ENCODE data around the gene KCTD21. TPM values are rescaled to one million over a fixed set of nuclear protein-coding genes. Genes with fewer than 3 reads are reported as not detected.

Gene KCTD21
- total and polyA plus RNA-seq, 10 of the 15 experiments (the other 5 are each of a cell fraction or from before 2014, with no cell fraction given) = 0.63 to 5.4 (median 3.6) TPM

- no peak overlapping the region for H2AFZ ChIP-seq (ENCODE audit: control insufficient read depth, low read depth, low read length)
- in situ Hi-C loops (cut with MboI) = no loop called here
- CTCF ChIA-PET = no interaction called here
- TF ChIP-seq NFYA (IDR thresholded peaks at IDR 0.05; ENCODE audit: borderline replicate concordance, low read depth, low read length) = no peak
- no peak for TF ChIP-seq MEF2B (IDR thresholded peaks at IDR 0.05; ENCODE audit: partially characterized antibody, poor library complexity, severe bottlenecking)
- no peak for TF ChIP-seq TCF3 (IDR thresholded peaks at IDR 0.05; ENCODE audit: borderline replicate concordance, insufficient read depth, low read depth, low read length)
- no peak for TF ChIP-seq ZNF274 (IDR thresholded peaks at IDR 0.05; ENCODE audit: insufficient read depth, insufficient read length)
- TF ChIP-seq DPF2 (IDR thresholded peaks at IDR 0.05) = no peak
- no peak for TF ChIP-seq PKNOX1 (IDR thresholded peaks at IDR 0.05)
- TF ChIP-seq EGR1 (IDR thresholded peaks at IDR 0.05; ENCODE audit: borderline replicate concordance in 1 of 2, low read depth in 2 of 2, low read length in 2 of 2) = no peak
- no peak for TF ChIP-seq SREBF1 (IDR thresholded peaks at IDR 0.05; ENCODE audit: low read length)
- TF ChIP-seq RELB (IDR thresholded peaks at IDR 0.05; ENCODE audit: low read depth) = no peak
- no peak for TF ChIP-seq RCOR1 (conservative IDR thresholded peaks at IDR 0.05; ENCODE audit: low read depth, low read length)
- no peak for TF ChIP-seq ZNF24 (IDR thresholded peaks at IDR 0.05)
- no peak for TF ChIP-seq ZNF592 (IDR thresholded peaks at IDR 0.05)
- TF ChIP-seq REST (IDR thresholded peaks at IDR 0.05; ENCODE audit: low read depth, low read length) = no peak
Measured at GRCh38 chr11:78213526-78214330, 25.3 kb upstream of the KCTD21 start.

More at GRCh38 chr11:78213526-78214330, 25.3 kb upstream of the KCTD21 start:
- ATAC-seq = no peak
- no peaks in the 10 kb centered on the region for H3K9me3 ChIP-seq (replicated peaks; ENCODE audit: control insufficient read depth, insufficient read depth, low read length)
- no peaks in the 10 kb centered on the region for H4K20me1 ChIP-seq (ENCODE audit: control insufficient read depth, insufficient read depth)
- no peaks in the 10 kb centered on the region for H3K27me3 ChIP-seq (replicated peaks in 1 of 2; ENCODE audit: control insufficient read depth in 2 of 2, insufficient read depth in 2 of 2, low read length in 1 of 2)
- H3K27ac ChIP-seq (ENCODE audit: control insufficient read depth, insufficient read depth) = no peak overlapping the region
- no peaks in the 10 kb centered on the region for H3K4me1 ChIP-seq (ENCODE audit: control insufficient read depth, insufficient read depth, low read length)
- FAIRE-seq = no peak
- intact Hi-C loops (cut with micrococcal nuclease; ENCODE audit: unreplicated experiment) = no loop called here
- H3K79me2 ChIP-seq (ENCODE audit: control insufficient read depth, insufficient read depth, low read length) = no peaks in the 10 kb centered on the region
- no peak overlapping the region for H3K4me2 ChIP-seq (ENCODE audit: control insufficient read depth, insufficient read depth)
- POLR2A ChIA-PET = no interaction called here
- RAD21 ChIA-PET (ENCODE audit: unreplicated experiment) = interaction anchor here (1.0 kb wide), 1 partner anchor 14 kb away, joined by 3 read pairs; no protein-coding TSS in a partner anchor
- WGBS (ENCODE audit: insufficient coverage, insufficient replicate concordance, low lambda C conversion rate, missing lambda C conversion rate) = 98% methylated on average over 8 of the region's 8 CpGs
- no peak overlapping the region for H3K4me3 ChIP-seq
- H3K9ac ChIP-seq (ENCODE audit: control insufficient read depth, insufficient read depth, low read length) = no peak overlapping the region
- DNase-seq (ENCODE audit: low read depth, low spot score) = no peak
- peaks cover 0 to 5% of the 10 kb centered on the region in 2 experiments for H3K36me3 ChIP-seq (ENCODE audit: control insufficient read depth in 2 of 2, insufficient read depth in 2 of 2, low read length in 1 of 2)
- no TSS peak for BruUV-seq (replicated peaks)
- SMC1A ChIA-PET (ENCODE audit: uncharacterized antibody, unreplicated experiment) = no interaction called here

All from GM12878 (cell line).